NCI-H69 (cell line): ENCODE measurements around the gene MYRFL.
"Not testable (repeated sequence)": the region's sequence is repeated elsewhere in the genome, so short reads cannot be mapped to it uniquely, and the experiment has no call there.

Experiments
- DNase-seq: peaks from one replicate; lab custom pipeline; 2025; lab: John Stamatoyannopoulos, UW

Gene MYRFL

GRCh38 chr12:69843608-69844007 lies 18.6 kb downstream of the MYRFL start:
- no peak for DNase-seq

GRCh38 chr12:69844416-69844815 lies 19.4 kb downstream of the MYRFL start:
- DNase-seq, result peak; percentile 33

- DNase-seq, result no peak
Measured at GRCh38 chr12:69844836-69845235, 19.8 kb downstream of the MYRFL start.

GRCh38 chr12:69846976-69847375 lies 21.9 kb downstream of the MYRFL start:
- no peak for DNase-seq

GRCh38 chr12:69851976-69852375 lies 26.9 kb downstream of the MYRFL start:
- DNase-seq, result no peak

- DNase-seq, result not testable (repeated sequence)
Measured at GRCh38 chr12:69853176-69853961, 28.3 kb downstream of the MYRFL start.

GRCh38 chr12:69866698-69867097 lies 41.7 kb downstream of the MYRFL start:
- DNase-seq, result no peak

- DNase-seq, result no peak
Measured at GRCh38 chr12:69868695-69869094, 43.7 kb downstream of the MYRFL start.

GRCh38 chr12:69872804-69873203 lies 47.8 kb downstream of the MYRFL start:
- DNase-seq, result no peak

GRCh38 chr12:69873429-69873828 lies 48.4 kb downstream of the MYRFL start:
- no peak for DNase-seq

- DNase-seq, result no peak
Measured at GRCh38 chr12:69874606-69875005, 49.6 kb downstream of the MYRFL start.

GRCh38 chr12:69875416-69875935 lies 50.4 kb downstream of the MYRFL start:
- no peak for DNase-seq

GRCh38 chr12:69879007-69879960 lies 54.3 kb downstream of the MYRFL start:
- DNase-seq, result peak; percentile 73

GRCh38 chr12:69880571-69880970 lies 55.5 kb downstream of the MYRFL start:
- peak; percentile 22 for DNase-seq

GRCh38 chr12:69881771-69882170 lies 56.7 kb downstream of the MYRFL start:
- DNase-seq, result peak; percentile 23

- DNase-seq, result peak; percentile 80
Measured at GRCh38 chr12:69884386-69884785, 59.4 kb downstream of the MYRFL start.

- DNase-seq, result no peak
Measured at GRCh38 chr12:69885658-69886057, 60.6 kb downstream of the MYRFL start.

- DNase-seq, result peak; percentile 60
Measured at GRCh38 chr12:69886109-69886508, 61.1 kb downstream of the MYRFL start.

GRCh38 chr12:69886715-69887114 lies 61.7 kb downstream of the MYRFL start:
- DNase-seq, result no peak

GRCh38 chr12:69888901-69889300 lies 63.9 kb downstream of the MYRFL start:
- DNase-seq, result peak; percentile 55

GRCh38 chr12:69894800-69895383 lies 69.9 kb downstream of the MYRFL start:
- DNase-seq, result peak; percentile 61

- peak; percentile 35 for DNase-seq
Measured at GRCh38 chr12:69896653-69897381, 71.8 kb downstream of the MYRFL start.
